BLaER1 treated with 17β-estradiol and CSF1 and Interleukin-3, amounts not matched to agents 10 nM and 100 nM (cell line): ENCODE data around the gene RAB7A.

Experiments
- H3K27ac ChIP-seq, 11 experiments: shearing (Covaris generic); formaldehyde crosslinking; 2 replicates each; pipeline ENCODE4 v1.8.1; 2022
- H3K27me3 ChIP-seq, 11 experiments: shearing (Covaris generic); formaldehyde crosslinking; 2 replicates each; pipeline ENCODE4 v1.8.1; 2022
- H3K36me3 ChIP-seq, 11 experiments: shearing (Covaris generic); formaldehyde crosslinking; 2 replicates each; pipeline ENCODE4 v1.8.1; 2022
- H3K4me1 ChIP-seq, 10 experiments: shearing (Covaris generic); formaldehyde crosslinking; 2 replicates each; pipeline ENCODE4 v1.8.1; 2022
- H3K4me2 ChIP-seq, 11 experiments: shearing (Covaris generic); formaldehyde crosslinking; 2 replicates each; pipeline ENCODE4 v1.8.1; 2022
- H3K4me3 ChIP-seq, 10 experiments: shearing (Covaris generic); formaldehyde crosslinking; 2 replicates each; pipeline ENCODE4 v1.8.1; 2022
- H3K9ac ChIP-seq, 11 experiments: shearing (Covaris generic); formaldehyde crosslinking; 2 replicates each; pipeline ENCODE4 v1.8.1; 2022
- H3K9me3 ChIP-seq, 11 experiments: shearing (Covaris generic); formaldehyde crosslinking; replicated peaks in 1 of 11; 2 replicates each; pipeline ENCODE4 v1.8.1; 2022
- H4K20me1 ChIP-seq, 11 experiments: shearing (Covaris generic); formaldehyde crosslinking; 2 replicates each; pipeline ENCODE4 v1.8.1; 2022
- Cebpa-rat ChIP-seq, 11 experiments: shearing (Covaris generic); IDR thresholded peaks; 2 replicates each; pipeline ENCODE4 v1.8.1; 2022

Gene RAB7A

GRCh38 chr3:128786434-128787020 is 60.5 kb downstream of the RAB7A start:
- H3K27me3 ChIP-seq: no peaks in the 10 kb centered on the region
- H4K20me1 ChIP-seq: peaks cover 94 to 100% (median 99%) of the 10 kb centered on the region in 11 experiments
- peaks cover 0 to 14% (median 3%) of the 10 kb centered on the region in 11 experiments; a peak in 12 of 22 replicates for H3K36me3 ChIP-seq
- H3K4me3 ChIP-seq: no peak overlapping the region
- no peak overlapping the region for H3K9ac ChIP-seq
- H3K4me1 ChIP-seq: peaks cover 57 to 100% (median 87%) of the 10 kb centered on the region in 10 experiments
- H3K4me2 ChIP-seq: peak overlapping the region in 5 of 11 experiments; percentile 17 to 82 (median 79); a peak in 8 of 22 replicates
- TF ChIP-seq Cebpa-rat (IDR thresholded peaks at IDR 0.05): no peak
- H3K9me3 ChIP-seq: no peaks in the 10 kb centered on the region
- no peak overlapping the region for H3K27ac ChIP-seq

GRCh38 chr3:128787256-128788253 is 61.6 kb downstream of the RAB7A start:
- TF ChIP-seq Cebpa-rat (IDR thresholded peaks at IDR 0.05): no peak
- no peaks in the 10 kb centered on the region for H3K27me3 ChIP-seq
- H3K9me3 ChIP-seq: no peaks in the 10 kb centered on the region
- peak overlapping the region in 2 of 11 experiments; percentile 12 to 54; a peak in 3 of 22 replicates for H3K27ac ChIP-seq
- peaks cover 0 to 13% (median 0%) of the 10 kb centered on the region in 11 experiments; a peak in 5 of 22 replicates for H3K36me3 ChIP-seq
- H4K20me1 ChIP-seq: peaks cover 90 to 100% (median 99%) of the 10 kb centered on the region in 11 experiments
- 0 out of 20 replicates have a peak overlapping the region, but pooled peaks of 1 of the 10 experiments have one; percentile 21 for H3K4me3 ChIP-seq
- H3K4me2 ChIP-seq: peak overlapping the region in 9 of 11 experiments; percentile 28 to 82 (median 68); a peak in 17 of 22 replicates
- H3K9ac ChIP-seq: 0 out of 22 replicates have a peak overlapping the region, but pooled peaks of 1 of the 11 experiments have one; percentile 13
- H3K4me1 ChIP-seq: peaks cover 51 to 100% (median 85%) of the 10 kb centered on the region in 10 experiments

DNA sequence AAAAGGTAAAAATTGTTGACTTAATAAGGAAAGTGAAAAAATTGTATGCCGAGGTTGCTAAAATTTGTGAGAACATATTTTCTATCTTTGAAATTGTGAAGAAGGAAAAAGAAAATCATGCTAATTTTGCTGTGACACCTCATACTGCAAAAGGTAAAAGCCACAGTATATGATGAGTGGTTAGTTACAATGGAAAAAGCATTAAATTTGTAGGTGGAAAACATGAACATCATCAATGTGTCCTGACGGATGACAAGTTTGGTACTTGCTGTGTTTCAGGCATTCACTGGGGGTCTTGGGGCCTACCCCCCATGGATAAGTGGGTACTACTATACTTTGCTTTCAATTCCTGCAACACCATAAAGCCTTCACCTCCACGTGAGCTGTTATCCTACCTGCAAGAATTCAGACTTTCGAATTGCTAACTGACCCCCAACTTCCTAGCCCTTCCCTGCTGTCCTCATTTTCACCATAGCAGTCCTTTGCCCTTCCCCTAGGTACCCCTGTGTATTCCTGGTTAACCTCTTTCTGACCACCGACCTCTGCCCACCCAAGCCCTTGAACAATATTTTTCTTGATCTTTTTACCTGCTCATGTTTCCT is 62.4 kb downstream of the RAB7A start:
- peaks cover 85 to 100% (median 100%) of the 10 kb centered on the region in 11 experiments for H4K20me1 ChIP-seq
- H3K9ac ChIP-seq: peak overlapping the region in 1 of 11 experiments; percentile 4; a peak in 1 of 22 replicates
- no peak overlapping the region for H3K4me3 ChIP-seq
- no peaks in the 10 kb centered on the region for H3K9me3 ChIP-seq
- peak overlapping the region; percentile 32 to 82 (median 60) for H3K4me2 ChIP-seq
- H3K36me3 ChIP-seq: peaks cover 0 to 13% (median 0%) of the 10 kb centered on the region in 11 experiments; a peak in 4 of 22 replicates
- H3K27me3 ChIP-seq: no peaks in the 10 kb centered on the region
- H3K27ac ChIP-seq: peak overlapping the region in 2 of 11 experiments; percentile 32 to 54; a peak in 3 of 22 replicates
- peaks cover 45 to 99% (median 83%) of the 10 kb centered on the region in 10 experiments for H3K4me1 ChIP-seq
- TF ChIP-seq Cebpa-rat (IDR thresholded peaks at IDR 0.05): no peak

DNA sequence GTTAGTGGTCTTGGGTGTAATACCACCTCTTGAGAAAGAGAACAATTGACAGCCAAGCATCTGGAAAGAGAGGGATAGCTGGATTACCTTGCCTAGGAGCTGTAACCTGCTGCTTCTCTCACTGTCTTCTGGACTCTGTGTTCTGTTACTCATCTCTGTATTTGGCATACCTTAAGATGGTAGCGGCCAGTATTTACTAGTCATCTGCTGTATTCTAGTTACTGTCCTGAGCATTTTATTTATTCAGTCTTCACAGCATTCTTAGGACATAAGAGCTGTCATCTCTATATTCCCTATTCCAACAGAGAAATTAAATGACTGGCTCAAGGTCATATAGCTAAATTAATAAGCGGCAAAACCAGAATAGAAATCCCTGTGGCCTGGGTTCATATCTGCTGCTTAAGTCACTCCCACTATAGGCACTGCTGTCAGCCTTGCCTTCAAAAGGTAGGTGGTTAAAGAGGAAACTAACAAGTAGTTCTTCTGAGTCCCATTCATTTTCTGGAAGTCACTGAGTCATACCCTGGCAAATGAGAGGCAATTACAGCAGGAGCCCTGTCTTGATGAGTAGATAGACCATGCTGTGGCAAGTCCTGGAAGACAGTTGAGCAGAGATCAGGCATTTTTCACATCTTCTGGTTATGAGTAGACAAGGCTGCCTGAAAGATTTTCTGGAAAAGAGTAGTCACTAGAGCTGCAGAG is 68.2 kb downstream of the RAB7A start:
- Histone ChIP-seq H3K9me3 (no peaks in the 10 kb centered on the region), H3K4me1 (peaks cover 12 to 68% (median 45%) of the 10 kb centered on the region in 10 experiments), H3K4me2 (peak overlapping the region in 5 of 11 experiments; percentile 8 to 64 (median 50); a peak in 10 of 22 replicates), H3K27me3 (no peaks in the 10 kb centered on the region), H4K20me1 (peaks cover 56 to 100% (median 87%) of the 10 kb centered on the region in 11 experiments), H3K36me3 (peaks cover 34 to 51% (median 40%) of the 10 kb centered on the region in 11 experiments), H3K9ac (peak overlapping the region in 2 of 11 experiments; percentile 11 to 12; a peak in 2 of 22 replicates), H3K4me3 (no peak overlapping the region), H3K27ac (peak overlapping the region in 6 of 11 experiments; percentile 0 to 25 (median 9); a peak in 6 of 22 replicates)
- TF ChIP-seq Cebpa-rat (IDR thresholded peaks at IDR 0.05): no peak

DNA sequence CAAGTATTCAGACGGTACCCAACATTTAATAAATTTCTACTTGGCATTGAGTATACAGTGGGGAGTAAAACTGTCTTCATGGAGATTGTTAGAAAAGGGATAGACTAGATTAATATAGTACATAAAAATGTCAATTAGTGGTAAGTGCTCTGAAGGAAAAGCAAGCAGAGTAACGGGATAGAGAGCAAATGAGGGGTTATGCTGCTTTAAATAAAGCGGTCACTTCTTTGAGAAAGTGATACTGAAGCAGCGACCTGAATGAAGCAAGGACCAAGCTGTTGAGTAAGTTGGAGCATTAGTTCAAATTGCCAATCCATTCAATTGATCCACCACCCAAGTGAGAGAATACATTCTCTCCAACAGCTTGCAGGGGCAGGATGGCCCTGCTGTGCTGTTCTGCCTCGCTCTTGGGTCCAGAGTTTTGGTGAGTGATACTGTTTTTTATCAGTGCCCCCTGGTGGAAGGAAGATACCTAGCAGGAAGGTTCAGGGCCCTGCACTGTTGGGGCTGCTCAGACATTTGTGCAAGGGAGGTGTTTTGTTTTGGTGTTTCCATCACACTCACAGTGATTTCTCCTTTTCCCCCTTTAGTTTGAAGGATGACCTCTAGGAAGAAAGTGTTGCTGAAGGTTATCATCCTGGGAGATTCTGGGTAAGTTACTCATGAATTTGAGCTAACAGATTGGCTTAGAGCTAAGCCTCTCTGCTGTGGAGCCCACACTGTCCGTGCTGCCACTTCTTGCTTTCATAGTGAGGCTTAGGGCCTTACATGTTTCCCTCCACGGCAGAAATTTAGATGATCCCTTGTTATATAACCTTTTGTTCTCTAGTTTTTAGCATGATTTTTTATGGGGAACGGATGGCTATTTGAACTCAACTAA is 69.0 kb downstream of the RAB7A start:
- peak overlapping the region in 7 of 11 experiments; percentile 0 to 25 (median 10); a peak in 6 of 22 replicates for H3K27ac ChIP-seq
- H3K9ac ChIP-seq: peak overlapping the region in 3 of 11 experiments; percentile 11 to 21 (median 12); a peak in 3 of 22 replicates
- no peak overlapping the region for H3K4me3 ChIP-seq
- H3K27me3 ChIP-seq: no peaks in the 10 kb centered on the region
- H3K4me1 ChIP-seq: peaks cover 8 to 68% (median 43%) of the 10 kb centered on the region in 10 experiments; a peak in 19 of 20 replicates
- no peaks in the 10 kb centered on the region for H3K9me3 ChIP-seq
- TF ChIP-seq Cebpa-rat (IDR thresholded peaks at IDR 0.05): no peak
- peaks cover 48 to 100% (median 79%) of the 10 kb centered on the region in 11 experiments for H4K20me1 ChIP-seq
- peak overlapping the region in 5 of 11 experiments; percentile 8 to 64 (median 50); a peak in 9 of 22 replicates for H3K4me2 ChIP-seq
- H3K36me3 ChIP-seq: peaks cover 42 to 59% (median 48%) of the 10 kb centered on the region in 11 experiments

GRCh38 chr3:128799653-128800052 is 73.7 kb downstream of the RAB7A start:
- peak overlapping the region in 1 of 11 experiments; percentile 52; a peak in 2 of 22 replicates for H3K9ac ChIP-seq
- peak overlapping the region in 5 of 11 experiments; percentile 3 to 56 (median 25); a peak in 7 of 22 replicates for H3K4me2 ChIP-seq
- no peak for TF ChIP-seq Cebpa-rat (IDR thresholded peaks at IDR 0.05)
- peaks cover 59 to 82% (median 68%) of the 10 kb centered on the region in 11 experiments for H3K36me3 ChIP-seq
- H3K4me1 ChIP-seq: peaks cover 29 to 72% (median 52%) of the 10 kb centered on the region in 10 experiments
- peaks cover 24 to 100% (median 54%) of the 10 kb centered on the region in 11 experiments for H4K20me1 ChIP-seq
- H3K4me3 ChIP-seq: no peak overlapping the region
- no peaks in the 10 kb centered on the region for H3K27me3 ChIP-seq
- H3K27ac ChIP-seq: no peak overlapping the region
- H3K9me3 ChIP-seq: no peaks in the 10 kb centered on the region
